ENCODE data around the gene LTA4H.

Gene LTA4H

GRCh38 chr12:96070670-96071279, 35.4 kb upstream of the LTA4H start (continued):
- TF ChIP-seq ZNF18 (tag by site-specific recombination; IDR thresholded peaks at IDR 0.05) (no peak), ZNF510 (tag by site-specific recombination; IDR thresholded peaks at IDR 0.05; ENCODE audit: insufficient replicate concordance) (no peak), ZBTB8A (tag by site-specific recombination; IDR thresholded peaks at IDR 0.05) (no peak), ZNF280D (tag by site-specific recombination; IDR thresholded peaks at IDR 0.05) (no peak)

GRCh38 chr12:96069511-96070231, 34.3 kb upstream of the LTA4H start:
- ChIA-PET CTCF (interaction anchor here (0.7 to 1.0 kb wide), 3 partner anchors 22 to 63 kb away, joined by 3 to 4 read pairs (median 3); no protein-coding TSS in a partner anchor), POLR2A (no interaction called here)
- TF ChIP-seq PRDM1 (tag by site-specific recombination; IDR thresholded peaks at IDR 0.05) (peak; percentile 26; the same call in 1 of the 2 replicates), ZNF658 (tag by site-specific recombination; IDR thresholded peaks at IDR 0.05) (no peak)

GRCh38 chr12:96068636-96069035, 33.2 kb upstream of the LTA4H start:
- Histone ChIP-seq H3K36me3 (ENCODE audit: control insufficient read depth in 2 of 2, insufficient read depth in 1 of 2, low read length in 2 of 2) (no peaks in the 10 kb centered on the region), H3K4me1 (ENCODE audit: control insufficient read depth, insufficient read depth, low read length) (no peaks in the 10 kb centered on the region), H3K4me3 (ENCODE audit: low read depth, low read length) (no peak overlapping the region), H3K27ac (ENCODE audit: extremely low read depth, low read depth, low read length) (no peak overlapping the region), H3K9me3 (ENCODE audit: control insufficient read depth, insufficient read depth, low read depth, low read length) (no peaks in the 10 kb centered on the region)
- TF ChIP-seq ZNF561 (tag by site-specific recombination; IDR thresholded peaks at IDR 0.05; ENCODE audit: borderline replicate concordance) (no peak), ZNF518A (tag by site-specific recombination; conservative IDR thresholded peaks at IDR 0.05; ENCODE audit: low read depth) (no peak), ZNF354C (tag by site-specific recombination; IDR thresholded peaks at IDR 0.05; ENCODE audit: borderline replicate concordance, low read depth) (no peak), ZNF530 (tag by site-specific recombination; IDR thresholded peaks at IDR 0.05; ENCODE audit: low read depth) (no peak)
- POLR2A ChIA-PET, result no interaction called here
- CTCF ChIA-PET, result interaction anchor here (0.7 kb wide), 1 partner anchor 64 kb away, joined by 3 read pairs; no protein-coding TSS in a partner anchor

More at GRCh38 chr12:96069511-96070231, 34.3 kb upstream of the LTA4H start:
- no peak overlapping the region for H3K27ac ChIP-seq (ENCODE audit: extremely low read depth, low read depth, low read length)
- no peaks in the 10 kb centered on the region for H3K4me1 ChIP-seq (ENCODE audit: control insufficient read depth, insufficient read depth, low read length)
- no peaks in the 10 kb centered on the region for H3K9me3 ChIP-seq (ENCODE audit: control insufficient read depth, insufficient read depth, low read depth, low read length)
- H3K36me3 ChIP-seq (ENCODE audit: control insufficient read depth in 2 of 2, insufficient read depth in 1 of 2, low read length in 2 of 2), result no peaks in the 10 kb centered on the region
- H3K4me3 ChIP-seq (ENCODE audit: low read depth, low read length), result no peak overlapping the region

Measured in HEK293 (cell line).